Measurements from ENCODE around the gene FAM98C. TPM values are rescaled to one million over a fixed set of nuclear protein-coding genes. Genes with fewer than 3 reads are reported as not detected.

FAM98C gene
- 9.9 and 17.3 TPM in 2 replicates for total RNA-seq
- 20.2 and 27.7 TPM in 2 replicates for polyA plus RNA-seq

DNA sequence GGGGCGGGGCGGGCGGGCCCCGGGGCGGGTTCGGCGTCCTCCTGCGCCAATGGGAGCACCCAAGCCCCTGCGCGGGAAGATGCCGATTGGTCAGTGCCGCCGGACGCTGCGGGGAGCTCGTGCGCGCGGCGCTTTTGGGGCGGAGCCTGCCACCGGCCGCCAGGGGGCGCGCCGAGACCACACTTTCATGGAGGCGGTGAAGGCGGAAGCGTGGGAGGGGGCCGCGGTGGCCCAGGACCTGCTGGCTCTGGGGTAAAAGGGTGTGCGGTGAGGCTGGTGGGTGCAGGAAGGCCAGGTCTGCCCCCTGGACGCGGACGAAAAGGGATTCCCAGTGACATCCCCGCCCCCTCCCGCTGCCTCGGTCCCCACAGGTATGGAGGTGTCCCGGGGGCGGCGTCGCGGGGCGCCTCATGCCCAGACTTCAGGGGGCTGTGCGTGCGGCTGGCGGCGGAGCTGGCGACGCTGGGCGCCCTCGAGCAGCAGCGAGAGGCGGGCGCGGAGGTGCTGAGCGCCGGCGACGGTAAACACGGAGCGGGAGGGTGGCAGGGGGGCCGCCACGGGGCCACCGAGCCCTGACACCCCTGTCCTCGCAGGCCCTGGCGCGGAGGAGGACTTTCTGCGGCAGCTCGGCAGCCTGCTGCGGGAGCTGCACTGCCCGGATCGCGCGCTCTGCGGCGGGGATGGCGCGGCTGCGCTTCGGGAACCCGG lies at the start of gene FAM98C:
Gene FAM98C, plus strand, starts transcription at position 127 of the 708 bp plus-strand sequence. Its CDS starts 61 bp downstream, at position 188.
- H3K79me2 ChIP-seq, result peaks cover 4% of the 10 kb centered on the region
- H3K9me2 ChIP-seq (replicated peaks; ENCODE audit: insufficient read depth), result no peaks in the 10 kb centered on the region
- peak; percentile 99 for DNase-seq (ENCODE audit: low spot score)
- no peaks in the 10 kb centered on the region for H3K27me3 ChIP-seq
- under 1% methylated on average over 56 of the region's 82 CpGs for WGBS (ENCODE audit: low lambda C conversion rate, missing lambda C conversion rate)
- H3K4me3 ChIP-seq, result peak within 1 kb of the TSS; percentile 80
- H3K27ac ChIP-seq, result peak within 1 kb of the TSS; percentile 83
- peak within 1 kb of the TSS; percentile 95 for H3K4me2 ChIP-seq
- no peaks in the 10 kb centered on the region for H4K20me1 ChIP-seq (ENCODE audit: insufficient read depth, poor library complexity, severe bottlenecking)
- TF ChIP-seq CTCF (IDR thresholded peaks at IDR 0.05; ENCODE audit: poor library complexity), result peak; percentile 99
- TF ChIP-seq EZH2 (IDR thresholded peaks at IDR 0.05; ENCODE audit: borderline replicate concordance), result no peak
- no peak for TF ChIP-seq EZH2phosphoT487 (IDR thresholded peaks at IDR 0.05; ENCODE audit: low read depth, severe bottlenecking, unreplicated experiment)
- H3K9me3 ChIP-seq (ENCODE audit: low read depth), result no peaks in the 10 kb centered on the region
- H3K4me1 ChIP-seq (ENCODE audit: insufficient read depth), result no peaks in the 10 kb centered on the region
- peak within 1 kb of the TSS; percentile 92 for H2AFZ ChIP-seq
- H3K36me3 ChIP-seq (replicated peaks; ENCODE audit: insufficient read depth, low read depth), result no peaks in the 10 kb centered on the region

DNA sequence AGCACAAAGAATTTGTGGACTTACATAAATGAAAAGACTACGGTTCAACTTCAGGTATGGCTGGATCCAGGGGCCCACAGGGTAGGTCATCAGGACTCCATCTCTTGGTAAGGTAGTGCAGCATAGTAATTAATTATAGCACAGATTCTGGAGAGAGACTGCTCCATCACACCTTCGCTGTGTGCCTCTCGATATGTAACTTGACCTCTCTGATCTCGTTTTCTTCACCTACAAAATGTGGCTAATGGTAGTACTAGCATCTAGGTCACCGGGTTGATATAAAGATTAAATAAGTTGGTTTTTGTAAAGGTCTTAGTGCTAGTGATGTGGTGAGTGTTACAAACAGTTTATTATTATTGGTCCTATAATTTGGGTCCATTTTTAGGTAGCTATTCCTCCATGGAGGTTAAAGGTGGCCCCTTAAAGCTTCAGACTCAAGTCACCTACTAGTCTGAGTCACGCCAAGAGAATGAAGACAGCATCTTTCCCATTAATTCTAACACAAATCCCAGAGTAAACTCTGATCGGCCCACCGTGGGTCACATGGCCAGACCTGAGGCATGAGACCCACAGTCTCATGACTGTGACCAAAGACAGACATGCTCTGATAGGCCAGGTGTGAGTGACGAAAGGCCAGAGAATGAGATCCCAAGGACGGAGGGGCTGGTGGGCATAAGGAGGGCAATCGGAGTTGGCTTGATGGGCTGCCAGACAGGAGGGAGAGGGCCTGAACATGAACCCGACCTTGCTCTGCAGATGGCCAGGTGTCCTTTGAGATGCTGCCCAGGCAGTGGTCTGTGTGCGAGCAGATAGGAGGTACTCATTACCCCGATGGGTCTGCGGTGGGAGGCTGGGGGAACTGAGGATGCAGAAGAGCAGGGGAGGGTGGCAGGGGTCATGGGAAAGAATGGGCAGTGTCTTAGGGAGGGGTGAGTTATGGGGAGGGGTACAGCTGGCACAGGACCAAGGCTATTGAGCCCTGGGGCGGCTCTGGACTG lies 46.9 kb upstream of the FAM98C start:
- no peak overlapping the region for H2AFZ ChIP-seq
- no peaks in the 10 kb centered on the region for H3K4me1 ChIP-seq (ENCODE audit: insufficient read depth)
- H3K27ac ChIP-seq, result peak overlapping the region; percentile 63
- peaks cover 28% of the 10 kb centered on the region for H3K27me3 ChIP-seq
- H3K9me2 ChIP-seq (replicated peaks; ENCODE audit: insufficient read depth), result no peaks in the 10 kb centered on the region
- WGBS (ENCODE audit: low lambda C conversion rate, missing lambda C conversion rate), result 75% methylated on average over 16 of the region's 16 CpGs
- no peaks in the 10 kb centered on the region for H4K20me1 ChIP-seq (ENCODE audit: insufficient read depth, poor library complexity, severe bottlenecking)
- H3K79me2 ChIP-seq, result no peaks in the 10 kb centered on the region
- H3K4me3 ChIP-seq, result no peak overlapping the region
- H3K4me2 ChIP-seq, result no peak overlapping the region
- no peaks in the 10 kb centered on the region for H3K9me3 ChIP-seq (ENCODE audit: low read depth)
- TF ChIP-seq EZH2 (IDR thresholded peaks at IDR 0.05; ENCODE audit: borderline replicate concordance), result no peak
- no peak for TF ChIP-seq CTCF (IDR thresholded peaks at IDR 0.05; ENCODE audit: poor library complexity)
- TF ChIP-seq EZH2phosphoT487 (IDR thresholded peaks at IDR 0.05; ENCODE audit: low read depth, severe bottlenecking, unreplicated experiment), result no peak
- peak; percentile 49 for DNase-seq (ENCODE audit: low spot score)
- H3K36me3 ChIP-seq (replicated peaks; ENCODE audit: insufficient read depth, low read depth), result no peaks in the 10 kb centered on the region

DNA sequence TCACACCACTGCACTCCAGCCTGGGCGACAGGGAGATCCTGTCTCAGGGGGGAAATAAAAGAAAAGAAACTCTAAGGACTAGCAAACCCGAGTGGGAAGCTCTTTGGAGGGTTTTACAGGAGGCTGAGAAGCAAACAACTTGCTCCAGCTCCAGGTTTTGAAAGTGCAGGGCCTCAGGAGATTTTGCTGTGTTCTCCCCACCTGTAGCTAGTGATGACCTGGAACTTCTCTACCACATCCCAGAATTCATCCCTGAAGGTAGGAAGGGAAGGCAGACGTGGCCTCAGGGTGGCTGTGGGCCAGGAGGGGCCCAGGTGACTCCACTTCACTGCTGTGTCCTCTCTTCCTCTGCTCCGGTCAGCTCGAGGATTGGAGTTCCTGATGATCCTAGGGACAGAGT lies 44.8 kb upstream of the FAM98C start:
- TF ChIP-seq EZH2phosphoT487 (IDR thresholded peaks at IDR 0.05; ENCODE audit: low read depth, severe bottlenecking, unreplicated experiment) (no peak), EZH2 (IDR thresholded peaks at IDR 0.05; ENCODE audit: borderline replicate concordance) (no peak), CTCF (IDR thresholded peaks at IDR 0.05; ENCODE audit: poor library complexity) (no peak)
- Histone ChIP-seq H3K79me2 (no peaks in the 10 kb centered on the region), H3K36me3 (replicated peaks; ENCODE audit: insufficient read depth, low read depth) (no peaks in the 10 kb centered on the region), H2AFZ (no peak overlapping the region), H3K27me3 (peaks cover 31% of the 10 kb centered on the region), H3K27ac (no peak overlapping the region), H3K4me2 (no peak overlapping the region), H3K4me3 (no peak overlapping the region), H4K20me1 (ENCODE audit: insufficient read depth, poor library complexity, severe bottlenecking) (no peaks in the 10 kb centered on the region), H3K9me2 (replicated peaks; ENCODE audit: insufficient read depth) (no peaks in the 10 kb centered on the region), H3K4me1 (ENCODE audit: insufficient read depth) (peaks cover 7% of the 10 kb centered on the region), H3K9me3 (ENCODE audit: low read depth) (no peaks in the 10 kb centered on the region)
- DNase-seq (ENCODE audit: low spot score), result no peak
- WGBS (ENCODE audit: low lambda C conversion rate, missing lambda C conversion rate), result 71% methylated on average over 5 of the region's 5 CpGs
